SK-N-SH (cell line): Measurements from ENCODE around the gene TRIP13. TPM values are rescaled to one million over a fixed set of nuclear protein-coding genes. Genes with fewer than 3 reads are reported as not detected.

ENCODE experiments used
- CTCF ChIA-PET: fragments of 300-600, 350-600 bp; formaldehyde crosslinking; extraction: SDS; loops from one replicate; lab custom pipeline; 2021; lab: Yijun Ruan, JAX
- POLR2A ChIA-PET: fragments of 350-600 bp; sonication (Branson Sonifier 250); formaldehyde crosslinking; extraction: SDS; loops from one replicate; lab custom pipeline; 2020; ENCODE audit warnings: antibody characterized with exemption, inconsistent platforms; lab: Yijun Ruan, JAX
- DNase-seq: peaks from one replicate; pipeline ENCODE4 v3.0.0; 2012
- H2AFZ ChIP-seq: fragments of 200-600 bp; sonication (generic); 2 replicates; pipeline ENCODE4 v1.8.1; 2016; ENCODE audit warnings: antibody characterized with exemption, mild to moderate bottlenecking, low read depth
- H3F3A ChIP-seq: fragments of 200-600 bp; sonication (generic); replicated peaks from 2 replicates; pipeline ENCODE3; 2016; ENCODE audit warnings: antibody characterized with exemption, mild to moderate bottlenecking; ENCODE audit not compliant: insufficient read depth
- H3K27ac ChIP-seq, 2 experiments: fragments of 200-500 bp in 1 of 2; fragments of 200-600 bp in 1 of 2; sonication (Bioruptor generic) in 1 of 2; sonication (generic), shearing (Covaris generic) in 1 of 2; 2 replicates each; pipeline versions ENCODE4 v1.5.1 to v1.6.1; 2014 to 2016; ENCODE audit warnings: low read depth in 2 of 2, inconsistent platforms in 1 of 2, low read length in 1 of 2, mild to moderate bottlenecking in 1 of 2, mixed read lengths in 1 of 2
- H3K27me3 ChIP-seq: fragments of 200-600 bp; sonication (generic), shearing (Covaris generic); 2 replicates; pipeline ENCODE4 v1.6.1; 2016; ENCODE audit warnings: mixed run types; ENCODE audit not compliant: insufficient read depth
- H3K36me3 ChIP-seq, 2 experiments: fragments of 200-500 bp in 1 of 2; fragments of 200-600 bp in 1 of 2; sonication (Bioruptor generic) in 1 of 2; sonication (generic) in 1 of 2; replicated peaks in 1 of 2; 2 replicates each; pipeline versions ENCODE3 to v1.5.1; 2014 to 2016; ENCODE audit warnings: low read length in 1 of 2, mild to moderate bottlenecking in 1 of 2; ENCODE audit not compliant: insufficient read depth in 2 of 2, control insufficient read depth in 1 of 2
- H3K4me1 ChIP-seq, 2 experiments: fragments of 200-500 bp in 1 of 2; fragments of 200-600 bp in 1 of 2; sonication (Bioruptor generic) in 1 of 2; sonication (generic), shearing (Covaris generic) in 1 of 2; 2 replicates each; pipeline versions ENCODE4 v1.5.1 to v1.6.1; 2014 to 2016; ENCODE audit warnings: low read depth in 1 of 2, low read length in 1 of 2, mixed run types in 1 of 2; ENCODE audit not compliant: insufficient read depth in 2 of 2, control insufficient read depth in 1 of 2
- H3K4me2 ChIP-seq: fragments of 200-600 bp; sonication (generic), shearing (Covaris generic); 2 replicates; pipeline ENCODE4 v1.6.1; 2017; ENCODE audit warnings: mixed run types
- H3K4me3 ChIP-seq, 2 experiments: fragments of 200-500 bp in 1 of 2; fragments of 200-600 bp in 1 of 2; sonication (Bioruptor generic) in 1 of 2; sonication (generic), shearing (Covaris generic) in 1 of 2; 2 replicates each; pipeline versions ENCODE4 v1.5.1 to v1.8.1; 2014 to 2016; ENCODE audit warnings: low read depth in 2 of 2, inconsistent platforms in 1 of 2, low read length in 1 of 2, mild to moderate bottlenecking in 1 of 2, mixed read lengths in 1 of 2, moderate library complexity in 1 of 2
- H3K79me2 ChIP-seq: fragments of 200-600 bp; sonication (generic); 2 replicates; pipeline ENCODE4 v1.8.1; 2017; ENCODE audit warnings: mild to moderate bottlenecking; ENCODE audit not compliant: insufficient read depth
- H3K9ac ChIP-seq: fragments of 200-600 bp; sonication (generic); 2 replicates; pipeline ENCODE4 v1.6.1; 2017; ENCODE audit warnings: mixed run types
- H3K9me2 ChIP-seq: fragments of 200-600 bp; sonication (generic); 2 replicates; pipeline ENCODE4 v1.6.1; 2017; ENCODE audit warnings: mixed run types
- H3K9me3 ChIP-seq: fragments of 200-600 bp; sonication (generic); 2 replicates; pipeline ENCODE4 v1.6.1; 2017; ENCODE audit warnings: mixed run types, mild to moderate bottlenecking, moderate library complexity
- H4K20me1 ChIP-seq: fragments of 200-600 bp; sonication (generic); 2 replicates; pipeline ENCODE4 v1.6.1; 2017; ENCODE audit warnings: mild to moderate bottlenecking, mixed run types; ENCODE audit not compliant: insufficient read depth
- ELF1 ChIP-seq: IDR thresholded peaks from 2 replicates; pipeline ENCODE4 v1.4.0; 2012
- EZH2phosphoT487 ChIP-seq: fragments of 200-600 bp; sonication (generic); IDR thresholded peaks from 2 replicates; pipeline ENCODE4 v1.6.1; 2017; ENCODE audit warnings: low read depth, mixed run types, mild to moderate bottlenecking, antibody characterized with exemption, moderate library complexity, borderline replicate concordance
- NFIC ChIP-seq: IDR thresholded peaks from 2 replicates; pipeline ENCODE4 v1.4.0; 2012; ENCODE audit warnings: borderline replicate concordance
- REST ChIP-seq: IDR thresholded peaks from 2 replicates; pipeline ENCODE4 v1.6.1; 2012; ENCODE audit warnings: mild to moderate bottlenecking, low read depth, low read length, moderate library complexity
- TAF1 ChIP-seq: IDR thresholded peaks from 2 replicates; pipeline ENCODE4 v1.6.1; 2012; ENCODE audit warnings: low read depth, mild to moderate bottlenecking, low read length, moderate library complexity, borderline replicate concordance
- WGBS: methylation state at CpG from one replicate; pipeline ENCODE4 v1.1.6; 2017; ENCODE audit warnings: low lambda C conversion rate; 5-methylcytosine and 5-hydroxymethylcytosine counted together
- polyA plus RNA-seq, 3 experiments: library from polyadenylated mRNA; depleted of rRNA; stranded (reverse); fragments of >200 nt; gene quantifications; 2 replicates each; pipeline ENCODE4 v1.2.3, GENCODE V29; 2012
- TF ChIP-seq, protein P1 (sequence below): IDR thresholded peaks from 2 replicates; pipeline ENCODE4 v1.4.0; 2012; ENCODE audit warnings: low read depth
- TF ChIP-seq, protein P2 (sequence below): IDR thresholded peaks from 2 replicates; pipeline ENCODE4 v1.4.0; 2012; ENCODE audit warnings: low read depth, borderline replicate concordance

The TRIP13 gene
- polyA plus RNA-seq, 1 of the 3 experiments (the other 2 are of a cell fraction), result 24.1 TPM

DNA sequence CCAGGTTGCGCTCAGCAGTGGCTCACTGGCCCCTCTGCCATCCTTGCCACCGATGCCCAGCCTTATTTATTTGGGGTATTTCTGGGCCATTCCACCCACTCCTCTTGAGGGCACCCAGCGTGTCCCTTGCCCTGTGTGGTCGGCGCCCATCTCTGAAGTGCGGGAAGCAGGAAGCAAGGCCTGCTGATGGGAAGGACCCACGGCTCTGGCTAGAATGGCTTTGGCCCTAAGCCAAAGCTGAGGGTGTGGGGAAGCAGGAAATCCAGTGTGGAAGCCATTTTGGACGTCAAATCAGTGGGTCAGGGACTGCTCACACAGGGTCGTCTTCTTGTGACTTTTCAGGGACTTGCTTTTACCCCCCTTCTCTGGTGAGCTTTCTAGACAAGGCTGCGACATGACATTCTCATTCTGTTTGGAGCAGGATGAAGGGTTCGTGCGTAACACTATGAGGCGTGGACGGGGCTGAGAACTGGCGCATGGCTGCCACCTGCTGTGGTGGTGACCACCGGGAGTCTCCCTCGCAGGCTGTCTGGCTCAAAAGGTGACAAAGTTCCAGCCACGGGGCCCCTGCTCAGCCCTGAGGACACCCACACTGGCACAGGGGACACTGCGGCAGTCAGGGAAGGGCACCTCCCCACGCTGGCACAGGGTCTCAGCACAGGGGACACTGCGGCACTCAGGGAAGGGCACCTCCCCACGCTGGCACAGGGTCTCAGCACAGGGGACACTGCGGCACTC lies 65.2 kb downstream of the TRIP13 start (continued):
- TF ChIP-seq REST, result no peak
- no peak for TF ChIP-seq EZH2phosphoT487
- TF ChIP-seq, all 33 proteins: peak for 0

GRCh38 chr5:958701-959571 lies 66.3 kb downstream of the TRIP13 start:
- TF ChIP-seq ELF1 (no peak), TAF1 (no peak), NFIC (peak; percentile 54)
- TF ChIP-seq, protein P1, sequence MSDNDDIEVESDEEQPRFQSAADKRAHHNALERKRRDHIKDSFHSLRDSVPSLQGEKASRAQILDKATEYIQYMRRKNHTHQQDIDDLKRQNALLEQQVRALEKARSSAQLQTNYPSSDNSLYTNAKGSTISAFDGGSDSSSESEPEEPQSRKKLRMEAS, result no peak
- TF ChIP-seq, protein P2, sequence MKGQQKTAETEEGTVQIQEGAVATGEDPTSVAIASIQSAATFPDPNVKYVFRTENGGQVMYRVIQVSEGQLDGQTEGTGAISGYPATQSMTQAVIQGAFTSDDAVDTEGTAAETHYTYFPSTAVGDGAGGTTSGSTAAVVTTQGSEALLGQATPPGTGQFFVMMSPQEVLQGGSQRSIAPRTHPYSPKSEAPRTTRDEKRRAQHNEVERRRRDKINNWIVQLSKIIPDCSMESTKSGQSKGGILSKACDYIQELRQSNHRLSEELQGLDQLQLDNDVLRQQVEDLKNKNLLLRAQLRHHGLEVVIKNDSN, result peak; percentile 24; the same call in 1 of the 2 replicates
- DNase-seq, result peak; percentile 43
- H3K4me2 ChIP-seq, result no peak overlapping the region

More at GRCh38 chr5:958701-959571, 66.3 kb downstream of the TRIP13 start:
- no peak overlapping the region for H3K4me3 ChIP-seq
- H3K79me2 ChIP-seq, result no peaks in the 10 kb centered on the region
- ChIA-PET POLR2A (no interaction called here), CTCF (no interaction called here)
- H3K9me3 ChIP-seq, result no peaks in the 10 kb centered on the region
- H3K36me3 ChIP-seq, result no peaks in the 10 kb centered on the region
- no peak overlapping the region for H2AFZ ChIP-seq
- 51% methylated on average over 36 of the region's 48 CpGs for WGBS
- no peaks in the 10 kb centered on the region for H4K20me1 ChIP-seq
- H3K9me2 ChIP-seq, result no peaks in the 10 kb centered on the region
- H3K27ac ChIP-seq, result no peak overlapping the region
- no peak overlapping the region for H3K9ac ChIP-seq
- no peaks in the 10 kb centered on the region for H3F3A ChIP-seq
- H3K4me1 ChIP-seq, result peaks cover 18 to 27% of the 10 kb centered on the region in 2 experiments; a peak in 3 of 4 replicates
- H3K27me3 ChIP-seq, result no peaks in the 10 kb centered on the region; the same call in 1 of the 2 replicates
